ENCODE data around the gene PCNX1. TPM values are rescaled to one million over a fixed set of nuclear protein-coding genes. Genes with fewer than 3 reads are reported as not detected.

Gene PCNX1
- total RNA-seq, 1 donor from 2014 or later = 62.5 TPM

GRCh38 chr14:71117839-71118743 lies 210.8 kb downstream of the PCNX1 start:
- H3K27ac Mint-ChIP-seq (ENCODE audit: unreplicated experiment) = no peak overlapping the region
- H3K4me3 Mint-ChIP-seq (ENCODE audit: unreplicated experiment) = no peak overlapping the region
- TF ChIP-seq CTCF (IDR thresholded peaks at IDR 0.05; ENCODE audit: partially characterized antibody, unreplicated experiment) = no peak
- H3K27me3 Mint-ChIP-seq (ENCODE audit: unreplicated experiment) = peaks cover 1% of the 10 kb centered on the region
- H3K4me1 Mint-ChIP-seq (ENCODE audit: low read depth, unreplicated experiment) = peaks cover 1% of the 10 kb centered on the region
- DNase-seq = no peak
- H3K36me3 Mint-ChIP-seq (ENCODE audit: unreplicated experiment) = no peaks in the 10 kb centered on the region
- no peaks in the 10 kb centered on the region for H3K9me3 Mint-ChIP-seq (ENCODE audit: unreplicated experiment)

DNA sequence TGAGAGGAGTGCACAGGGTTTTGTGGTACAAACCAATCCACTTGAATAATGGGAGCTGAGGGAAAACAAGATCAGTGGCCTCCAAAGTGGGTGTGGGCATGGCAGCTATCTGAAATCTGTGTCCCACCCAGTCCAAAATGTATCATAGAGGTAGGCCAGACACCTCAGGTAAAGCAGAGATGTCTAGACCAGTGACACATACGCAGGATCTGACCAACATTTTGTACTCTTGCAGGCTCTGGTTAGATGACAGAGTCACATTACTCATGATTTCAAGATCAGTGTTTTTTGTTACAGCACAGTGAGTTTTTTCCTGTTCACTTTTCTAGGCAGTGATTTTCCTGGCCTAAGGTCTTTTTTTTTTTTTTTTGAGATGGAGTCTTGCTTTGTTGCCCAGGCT lies 211.8 kb downstream of the PCNX1 start:
- Mint-ChIP-seq H3K36me3 (ENCODE audit: unreplicated experiment) (no peaks in the 10 kb centered on the region), H3K4me3 (ENCODE audit: unreplicated experiment) (no peak overlapping the region), H3K27ac (ENCODE audit: unreplicated experiment) (no peak overlapping the region)

GRCh38 chr14:71119832-71120231 lies 212.6 kb downstream of the PCNX1 start:
- no peak overlapping the region for H3K4me3 Mint-ChIP-seq (ENCODE audit: unreplicated experiment)
- peaks cover 1% of the 10 kb centered on the region for H3K27me3 Mint-ChIP-seq (ENCODE audit: unreplicated experiment)
- DNase-seq = no peak
- peaks cover 1% of the 10 kb centered on the region for H3K4me1 Mint-ChIP-seq (ENCODE audit: low read depth, unreplicated experiment)
- H3K36me3 Mint-ChIP-seq (ENCODE audit: unreplicated experiment) = peaks cover 6% of the 10 kb centered on the region
- no peak for TF ChIP-seq CTCF (IDR thresholded peaks at IDR 0.05; ENCODE audit: partially characterized antibody, unreplicated experiment)
- peaks cover 6% of the 10 kb centered on the region for H3K9me3 Mint-ChIP-seq (ENCODE audit: unreplicated experiment)
- H3K27ac Mint-ChIP-seq (ENCODE audit: unreplicated experiment) = no peak overlapping the region

More for the DNA sequence above, 211.8 kb downstream of the PCNX1 start:
- H3K4me1 Mint-ChIP-seq (ENCODE audit: low read depth, unreplicated experiment) = peaks cover 1% of the 10 kb centered on the region
- H3K27me3 Mint-ChIP-seq (ENCODE audit: unreplicated experiment) = peaks cover 1% of the 10 kb centered on the region
- H3K9me3 Mint-ChIP-seq (ENCODE audit: unreplicated experiment) = no peaks in the 10 kb centered on the region
- no peak for DNase-seq
- no peak for TF ChIP-seq CTCF (IDR thresholded peaks at IDR 0.05; ENCODE audit: partially characterized antibody, unreplicated experiment)

DNA sequence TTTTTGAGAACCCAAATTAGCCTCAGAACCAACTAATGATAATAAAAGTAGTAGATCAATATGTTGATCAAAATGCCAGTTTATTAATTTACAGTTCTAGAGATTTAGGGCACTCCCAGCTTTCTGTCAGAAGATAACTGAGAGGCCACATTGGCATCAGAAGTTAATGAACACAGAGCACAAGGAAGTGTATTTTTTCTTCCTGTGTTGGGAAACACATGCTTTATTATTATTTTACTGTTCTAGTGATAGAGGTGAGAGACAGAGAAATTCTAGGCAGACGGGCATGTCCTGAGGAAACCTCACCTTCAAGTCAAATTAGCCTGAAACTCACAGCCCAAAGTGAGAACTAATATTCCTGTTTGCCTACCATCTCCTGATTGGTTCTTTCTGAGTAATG lies 213.7 kb downstream of the PCNX1 start:
- no peak for TF ChIP-seq CTCF (IDR thresholded peaks at IDR 0.05; ENCODE audit: partially characterized antibody, unreplicated experiment)
- DNase-seq = no peak
- Mint-ChIP-seq H3K27me3 (ENCODE audit: unreplicated experiment) (peaks cover 2% of the 10 kb centered on the region), H3K36me3 (ENCODE audit: unreplicated experiment) (peaks cover 16% of the 10 kb centered on the region), H3K9me3 (ENCODE audit: unreplicated experiment) (peaks cover 9% of the 10 kb centered on the region), H3K4me1 (ENCODE audit: low read depth, unreplicated experiment) (peaks cover 1% of the 10 kb centered on the region), H3K27ac (ENCODE audit: unreplicated experiment) (no peak overlapping the region), H3K4me3 (ENCODE audit: unreplicated experiment) (no peak overlapping the region)

GRCh38 chr14:71121711-71122110 lies 214.5 kb downstream of the PCNX1 start:
- peaks cover 1% of the 10 kb centered on the region for H3K4me1 Mint-ChIP-seq (ENCODE audit: low read depth, unreplicated experiment)
- no peak for TF ChIP-seq CTCF (IDR thresholded peaks at IDR 0.05; ENCODE audit: partially characterized antibody, unreplicated experiment)
- H3K27me3 Mint-ChIP-seq (ENCODE audit: unreplicated experiment) = peaks cover 4% of the 10 kb centered on the region
- DNase-seq = no peak
- H3K36me3 Mint-ChIP-seq (ENCODE audit: unreplicated experiment) = peaks cover 18% of the 10 kb centered on the region
- peaks cover 11% of the 10 kb centered on the region for H3K9me3 Mint-ChIP-seq (ENCODE audit: unreplicated experiment)
- no peak overlapping the region for H3K27ac Mint-ChIP-seq (ENCODE audit: unreplicated experiment)
- no peak overlapping the region for H3K4me3 Mint-ChIP-seq (ENCODE audit: unreplicated experiment)
